DOHH2 (cell line): ENCODE results near the gene PDE4D.
A peak's percentile ranks its signal among the peaks of the same experiment; 100 is the strongest.

Source experiments
- H3F3A ChIP-seq: fragments of 200-600 bp; sonication (generic), shearing (Covaris generic); 2 replicates; pipeline ENCODE4 v1.6.0; 2016; ENCODE audit warnings: antibody characterized with exemption, mild to moderate bottlenecking; ENCODE audit not compliant: control insufficient read depth, insufficient read depth
- H3K27ac ChIP-seq: fragments of 200-600 bp; sonication (generic); 2 replicates; pipeline ENCODE4 v1.5.1; 2014; ENCODE audit warnings: low read depth, mild to moderate bottlenecking, low read length, moderate library complexity
- H3K27me3 ChIP-seq: fragments of 200-600 bp; sonication (generic); 2 replicates; pipeline ENCODE4 v1.6.1; 2014; ENCODE audit warnings: mild to moderate bottlenecking, low read length, mixed read lengths; ENCODE audit not compliant: control insufficient read depth
- H3K36me3 ChIP-seq: fragments of 200-600 bp; sonication (generic); 2 replicates; pipeline ENCODE4 v1.6.1; 2014; ENCODE audit warnings: mild to moderate bottlenecking, low read length, moderate library complexity, mixed read lengths; ENCODE audit not compliant: control insufficient read depth
- H3K4me1 ChIP-seq: fragments of 200-600 bp; sonication (generic); 2 replicates; pipeline ENCODE4 v1.6.1; 2014; ENCODE audit warnings: mild to moderate bottlenecking, low read length, mixed read lengths; ENCODE audit not compliant: control insufficient read depth
- H3K4me2 ChIP-seq: fragments of 200-600 bp; sonication (generic); 2 replicates; pipeline ENCODE4 v1.6.0; 2014; ENCODE audit warnings: mild to moderate bottlenecking, low read length, moderate library complexity
- H3K4me3 ChIP-seq: fragments of 200-600 bp; sonication (generic); 2 replicates; pipeline ENCODE4 v1.5.1; 2014; ENCODE audit warnings: mild to moderate bottlenecking, low read length, mixed read lengths
- H3K79me2 ChIP-seq: fragments of 200-600 bp; sonication (generic); 2 replicates; pipeline ENCODE4 v1.6.1; 2014; ENCODE audit warnings: mild to moderate bottlenecking, low read length, mixed read lengths; ENCODE audit not compliant: control insufficient read depth
- H3K9me2 ChIP-seq: fragments of 200-600 bp; sonication (generic); replicated peaks from 2 replicates; pipeline ENCODE4 v1.6.1; 2014; ENCODE audit warnings: mild to moderate bottlenecking, low read length, mixed read lengths; ENCODE audit not compliant: control insufficient read depth
- H3K9me3 ChIP-seq: fragments of 200-600 bp; sonication (generic); 2 replicates; pipeline ENCODE4 v1.6.1; 2014; ENCODE audit warnings: antibody characterized with exemption, low read length, mixed read lengths; ENCODE audit not compliant: control insufficient read depth, insufficient read depth
- H4K20me1 ChIP-seq: fragments of 200-600 bp; sonication (generic); 2 replicates; pipeline ENCODE4 v1.6.0; 2014; ENCODE audit warnings: low read depth, mild to moderate bottlenecking, antibody characterized with exemption, low read length, moderate library complexity; ENCODE audit not compliant: control insufficient read depth, insufficient read depth
- CTCF ChIP-seq: fragments of 200-600 bp; sonication (generic); IDR thresholded peaks from one replicate; pipeline ENCODE4 v1.5.1; 2014; ENCODE audit warnings: antibody characterized with exemption, mild to moderate bottlenecking, low read depth, low read length; ENCODE audit not compliant: poor library complexity, severe bottlenecking
- EZH2phosphoT487 ChIP-seq: fragments of 200-600 bp; sonication (generic); IDR thresholded peaks from 2 replicates; pipeline ENCODE4 v1.6.1; 2017; ENCODE audit warnings: borderline replicate concordance, mild to moderate bottlenecking, antibody characterized with exemption, low read length, moderate library complexity, mixed read lengths

PDE4D gene

GRCh38 chr5:59161221-59162105 is 732.1 kb downstream of the PDE4D start:
- H3K27ac ChIP-seq, result peak overlapping the region; percentile 63
- H3K9me3 ChIP-seq, result no peaks in the 10 kb centered on the region
- H3K4me1 ChIP-seq, result peaks cover 25% of the 10 kb centered on the region
- no peak for TF ChIP-seq EZH2phosphoT487
- TF ChIP-seq CTCF, result no peak
- H4K20me1 ChIP-seq, result no peaks in the 10 kb centered on the region
- no peaks in the 10 kb centered on the region for H3K27me3 ChIP-seq
- H3K79me2 ChIP-seq, result no peaks in the 10 kb centered on the region
- no peaks in the 10 kb centered on the region for H3F3A ChIP-seq
- no peaks in the 10 kb centered on the region for H3K36me3 ChIP-seq
- H3K4me3 ChIP-seq, result peak overlapping the region; percentile 42
- peak overlapping the region; percentile 55 for H3K4me2 ChIP-seq
- H3K9me2 ChIP-seq, result no peaks in the 10 kb centered on the region

DNA sequence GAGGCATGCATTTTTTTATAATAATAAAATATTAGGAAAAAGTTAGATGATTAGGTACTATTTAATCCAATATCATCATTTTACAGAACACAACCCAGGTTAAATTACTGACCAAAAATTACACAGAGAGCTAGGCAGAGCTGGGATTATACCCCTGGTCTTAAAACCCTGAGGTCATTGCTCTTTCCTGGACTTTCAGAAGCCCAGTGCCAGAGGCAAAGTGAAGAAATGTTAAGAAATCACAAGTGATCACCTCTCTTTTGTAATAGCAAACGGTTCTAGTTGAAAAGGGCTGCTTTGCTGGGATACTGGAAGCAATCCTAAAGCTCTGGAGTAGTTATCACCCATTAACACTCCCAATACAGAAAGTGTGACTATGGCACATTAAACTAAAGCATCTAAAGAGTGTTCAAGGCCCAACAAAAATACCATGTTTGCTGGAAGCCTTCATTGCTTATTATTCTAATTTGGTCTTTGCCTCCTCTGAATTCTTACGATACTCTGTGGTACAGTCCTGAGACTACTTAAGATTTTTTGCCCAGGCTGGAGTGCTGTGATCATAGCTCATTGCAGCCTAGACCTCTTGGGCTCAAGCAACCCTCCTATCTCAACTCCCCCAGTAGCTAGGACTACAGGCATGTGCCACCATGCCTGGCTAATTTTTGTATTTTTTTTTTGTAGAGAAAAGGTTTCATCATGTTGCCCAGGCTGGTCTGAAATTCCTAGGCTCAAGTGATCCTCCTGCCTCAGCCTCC is 734.7 kb downstream of the PDE4D start:
- TF ChIP-seq EZH2phosphoT487 (no peak), CTCF (no peak)
- Histone ChIP-seq H3K36me3 (no peaks in the 10 kb centered on the region), H3K27me3 (no peaks in the 10 kb centered on the region), H3K79me2 (no peaks in the 10 kb centered on the region), H3K4me2 (no peak overlapping the region), H3K4me3 (no peak overlapping the region), H3F3A (no peaks in the 10 kb centered on the region), H3K27ac (no peak overlapping the region), H4K20me1 (no peaks in the 10 kb centered on the region), H3K4me1 (peaks cover 25% of the 10 kb centered on the region), H3K9me3 (no peaks in the 10 kb centered on the region), H3K9me2 (no peaks in the 10 kb centered on the region)

GRCh38 chr5:59158165-59158564 is 735.4 kb downstream of the PDE4D start:
- no peak for TF ChIP-seq EZH2phosphoT487
- no peak for TF ChIP-seq CTCF
- no peaks in the 10 kb centered on the region for H3F3A ChIP-seq
- no peaks in the 10 kb centered on the region for H4K20me1 ChIP-seq
- no peaks in the 10 kb centered on the region for H3K9me2 ChIP-seq
- no peaks in the 10 kb centered on the region for H3K27me3 ChIP-seq
- H3K4me3 ChIP-seq, result no peak overlapping the region
- H3K9me3 ChIP-seq, result no peaks in the 10 kb centered on the region
- H3K4me1 ChIP-seq, result peaks cover 25% of the 10 kb centered on the region
- no peaks in the 10 kb centered on the region for H3K79me2 ChIP-seq
- no peak overlapping the region for H3K27ac ChIP-seq
- no peaks in the 10 kb centered on the region for H3K36me3 ChIP-seq
- H3K4me2 ChIP-seq, result no peak overlapping the region
